Gastroesophageal sphincter (tissue), 3 donors: ENCODE data around the gene SYT4.

Source experiments
- CTCF ChIP-seq, 4 experiments: fragments of 200-600 bp in 2 of 4; fragments of 450-650 bp in 2 of 4; sonication (generic) in 1 of 4; IDR thresholded peaks; one replicate each; pipeline ENCODE4 v1.5.1; 2017 to 2019; ENCODE audit warnings: antibody characterized with exemption in 4 of 4, mild to moderate bottlenecking in 2 of 4, moderate library complexity in 2 of 4
- EP300 ChIP-seq: sonication (generic); formaldehyde crosslinking; IDR thresholded peaks from one replicate; pipeline ENCODE4 v1.6.1; 2017; ENCODE audit warnings: antibody characterized with exemption, mild to moderate bottlenecking

GRCh38 chr18:43322132-43322531 lies 44.8 kb upstream of the SYT4 start:
- TF ChIP-seq CTCF (IDR thresholded peaks at IDR 0.05) (no peak), EP300 (no peak)
